WTC11 (cell line): ENCODE measurements around the gene CYB561D2. TPM values are rescaled to one million over a fixed set of nuclear protein-coding genes. Genes with fewer than 3 reads are reported as not detected.
A peak's percentile ranks its signal among the peaks of the same experiment; 100 is the strongest.

Experiments
- CBFB ChIP-seq: sonication (generic); formaldehyde crosslinking; IDR thresholded peaks from 2 replicates; pipeline ENCODE4 v1.8.1; 2022; ENCODE audit warnings: mild to moderate bottlenecking, low read depth, missing genetic modification reagents
- ELF4 ChIP-seq: sonication (generic); formaldehyde crosslinking; IDR thresholded peaks from 2 replicates; pipeline ENCODE4 v1.8.1; 2022; ENCODE audit warnings: low read depth, mild to moderate bottlenecking, moderate library complexity, missing genetic modification reagents
- EMX1 ChIP-seq: fragments of 250-450 bp; sonication (Bioruptor Pico); IDR thresholded peaks from 2 replicates; pipeline ENCODE4 v1.8.0; 2021; ENCODE audit warnings: mild to moderate bottlenecking
- ESRRA ChIP-seq: sonication (generic); formaldehyde crosslinking; IDR thresholded peaks from 2 replicates; pipeline ENCODE4 v1.8.1; 2022; ENCODE audit warnings: mild to moderate bottlenecking, missing genetic modification reagents, borderline replicate concordance
- HMGA2 ChIP-seq: fragments of 250-450 bp; sonication (Bioruptor Pico); IDR thresholded peaks from 2 replicates; pipeline ENCODE4 v1.4.0; 2021; ENCODE audit warnings: mild to moderate bottlenecking, moderate library complexity
- NR2C2 ChIP-seq: sonication (generic); formaldehyde crosslinking; IDR thresholded peaks from 2 replicates; pipeline ENCODE4 v1.8.0; 2022; ENCODE audit warnings: mild to moderate bottlenecking, missing genetic modification reagents
- NR3C1 ChIP-seq: sonication (generic); formaldehyde crosslinking; conservative IDR thresholded peaks from 2 replicates; pipeline ENCODE4 v1.8.1; 2023; ENCODE audit warnings: low read depth, mild to moderate bottlenecking, missing genetic modification reagents
- TEAD1 ChIP-seq: sonication (generic); formaldehyde crosslinking; IDR thresholded peaks from 2 replicates; pipeline ENCODE4 v1.8.0; 2022; ENCODE audit warnings: mild to moderate bottlenecking, missing genetic modification reagents
- ZNF121 ChIP-seq: sonication (generic); formaldehyde crosslinking; IDR thresholded peaks from 2 replicates; pipeline ENCODE4 v1.8.0; 2023; ENCODE audit warnings: missing genetic modification reagents
- total RNA-seq: library from RNA; stranded (reverse); gene quantifications from 3 replicates; pipeline ENCODE4 v1.2.3, GENCODE V29; 2021
- TF ChIP-seq, protein P1 (sequence below): sonication (generic); formaldehyde crosslinking; IDR thresholded peaks from 2 replicates; pipeline ENCODE4 v1.8.0; 2022; ENCODE audit warnings: mild to moderate bottlenecking, missing genetic modification reagents
- TF ChIP-seq, protein P2 (sequence below): sonication (generic); formaldehyde crosslinking; IDR thresholded peaks from 2 replicates; pipeline ENCODE4 v1.8.0; 2023; ENCODE audit warnings: missing genetic modification reagents, mild to moderate bottlenecking, borderline replicate concordance
- TF ChIP-seq, protein P3 (sequence below): sonication (generic); formaldehyde crosslinking; IDR thresholded peaks from 2 replicates; pipeline ENCODE4 v1.8.1; 2023; ENCODE audit warnings: mild to moderate bottlenecking, missing genetic modification reagents, moderate library complexity
- TF ChIP-seq, protein P4 (sequence below): sonication (generic); formaldehyde crosslinking; IDR thresholded peaks from 2 replicates; pipeline ENCODE4 v1.8.0; 2023; ENCODE audit warnings: missing genetic modification reagents
- TF ChIP-seq, protein P5 (sequence below): sonication (generic); formaldehyde crosslinking; IDR thresholded peaks from 2 replicates; pipeline ENCODE4 v1.8.1; 2023; ENCODE audit warnings: mild to moderate bottlenecking, missing genetic modification reagents
- TF ChIP-seq, protein P6 (sequence below): sonication (generic); formaldehyde crosslinking; IDR thresholded peaks from 2 replicates; pipeline ENCODE4 v1.8.1; 2022; ENCODE audit warnings: low read depth, missing genetic modification reagents, borderline replicate concordance
- TF ChIP-seq, protein P7 (sequence below): sonication (generic); formaldehyde crosslinking; IDR thresholded peaks from 2 replicates; pipeline ENCODE4 v1.8.0; 2022; ENCODE audit warnings: mild to moderate bottlenecking, missing genetic modification reagents
- TF ChIP-seq, protein P8 (sequence below): fragments of 250-450 bp; sonication (Bioruptor Pico); IDR thresholded peaks from 2 replicates; pipeline ENCODE4 v1.9.0; 2021; ENCODE audit warnings: mild to moderate bottlenecking, borderline replicate concordance

The CYB561D2 gene
- total RNA-seq, 1 experiment from 2014 or later, result 9.8 TPM

DNA sequence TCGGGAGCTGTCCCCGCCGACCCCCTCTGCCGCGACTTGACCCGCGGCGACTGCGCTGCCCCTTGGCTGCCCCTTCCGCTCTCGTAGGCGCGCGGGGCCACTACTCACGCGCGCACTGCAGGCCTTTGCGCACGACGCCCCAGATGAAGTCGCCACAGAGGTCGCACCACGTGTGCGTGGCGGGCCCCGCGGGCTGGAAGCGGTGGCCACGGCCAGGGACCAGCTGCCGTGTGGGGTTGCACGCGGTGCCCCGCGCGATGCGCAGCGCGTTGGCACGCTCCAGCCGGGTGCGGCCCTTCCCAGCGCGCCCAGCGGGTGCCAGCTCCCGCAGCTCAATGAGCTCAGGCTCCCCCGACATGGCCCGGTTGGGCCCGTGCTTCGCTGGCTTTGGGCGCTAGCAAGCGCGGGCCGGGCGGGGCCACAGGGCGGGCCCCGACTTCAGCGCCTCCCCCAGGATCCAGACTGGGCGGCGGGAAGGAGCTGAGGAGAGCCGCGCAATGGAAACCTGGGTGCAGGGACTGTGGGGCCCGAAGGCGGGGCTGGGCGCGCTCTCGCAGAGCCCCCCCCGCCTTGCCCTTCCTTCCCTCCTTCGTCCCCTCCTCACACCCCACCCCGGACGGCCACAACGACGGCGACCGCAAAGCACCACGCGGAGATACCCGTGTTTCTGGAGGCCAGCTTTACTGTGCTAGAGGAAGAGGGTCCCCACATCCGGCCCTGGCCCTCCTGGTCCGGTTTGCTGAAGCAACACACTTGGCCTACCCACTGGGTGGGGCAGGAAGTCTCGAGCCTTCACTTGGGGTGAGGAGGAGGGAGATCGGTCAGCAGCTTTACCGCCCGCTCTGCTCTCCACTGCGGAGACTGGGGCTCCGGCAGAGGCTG is 10.0 kb upstream of the CYB561D2 start, which contains the start of gene RASSF1 (continued):
- TF ChIP-seq, protein P1, sequence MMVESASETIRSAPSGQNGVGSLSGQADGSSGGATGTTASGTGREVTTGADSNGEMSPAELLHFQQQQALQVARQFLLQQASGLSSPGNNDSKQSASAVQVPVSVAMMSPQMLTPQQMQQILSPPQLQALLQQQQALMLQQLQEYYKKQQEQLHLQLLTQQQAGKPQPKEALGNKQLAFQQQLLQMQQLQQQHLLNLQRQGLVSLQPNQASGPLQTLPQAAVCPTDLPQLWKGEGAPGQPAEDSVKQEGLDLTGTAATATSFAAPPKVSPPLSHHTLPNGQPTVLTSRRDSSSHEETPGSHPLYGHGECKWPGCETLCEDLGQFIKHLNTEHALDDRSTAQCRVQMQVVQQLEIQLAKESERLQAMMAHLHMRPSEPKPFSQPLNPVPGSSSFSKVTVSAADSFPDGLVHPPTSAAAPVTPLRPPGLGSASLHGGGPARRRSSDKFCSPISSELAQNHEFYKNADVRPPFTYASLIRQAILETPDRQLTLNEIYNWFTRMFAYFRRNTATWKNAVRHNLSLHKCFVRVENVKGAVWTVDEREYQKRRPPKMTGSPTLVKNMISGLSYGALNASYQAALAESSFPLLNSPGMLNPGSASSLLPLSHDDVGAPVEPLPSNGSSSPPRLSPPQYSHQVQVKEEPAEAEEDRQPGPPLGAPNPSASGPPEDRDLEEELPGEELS (CRISPR knock-in tag), result no peak
- TF ChIP-seq ELF4 (CRISPR knock-in tag) (no peak), NR2C2 (no peak), ESRRA (no peak), EMX1 (CRISPR knock-in tag) (no peak), HMGA2 (no peak), NR3C1 (CRISPR knock-in tag) (no peak), ZNF121 (peak; percentile 13; the same call in 1 of the 2 replicates), CBFB (CRISPR knock-in tag) (no peak), TEAD1 (CRISPR knock-in tag) (0 out of 2 replicates have a peak, but pooled peaks have one; percentile 67)
- TF ChIP-seq, protein P2, sequence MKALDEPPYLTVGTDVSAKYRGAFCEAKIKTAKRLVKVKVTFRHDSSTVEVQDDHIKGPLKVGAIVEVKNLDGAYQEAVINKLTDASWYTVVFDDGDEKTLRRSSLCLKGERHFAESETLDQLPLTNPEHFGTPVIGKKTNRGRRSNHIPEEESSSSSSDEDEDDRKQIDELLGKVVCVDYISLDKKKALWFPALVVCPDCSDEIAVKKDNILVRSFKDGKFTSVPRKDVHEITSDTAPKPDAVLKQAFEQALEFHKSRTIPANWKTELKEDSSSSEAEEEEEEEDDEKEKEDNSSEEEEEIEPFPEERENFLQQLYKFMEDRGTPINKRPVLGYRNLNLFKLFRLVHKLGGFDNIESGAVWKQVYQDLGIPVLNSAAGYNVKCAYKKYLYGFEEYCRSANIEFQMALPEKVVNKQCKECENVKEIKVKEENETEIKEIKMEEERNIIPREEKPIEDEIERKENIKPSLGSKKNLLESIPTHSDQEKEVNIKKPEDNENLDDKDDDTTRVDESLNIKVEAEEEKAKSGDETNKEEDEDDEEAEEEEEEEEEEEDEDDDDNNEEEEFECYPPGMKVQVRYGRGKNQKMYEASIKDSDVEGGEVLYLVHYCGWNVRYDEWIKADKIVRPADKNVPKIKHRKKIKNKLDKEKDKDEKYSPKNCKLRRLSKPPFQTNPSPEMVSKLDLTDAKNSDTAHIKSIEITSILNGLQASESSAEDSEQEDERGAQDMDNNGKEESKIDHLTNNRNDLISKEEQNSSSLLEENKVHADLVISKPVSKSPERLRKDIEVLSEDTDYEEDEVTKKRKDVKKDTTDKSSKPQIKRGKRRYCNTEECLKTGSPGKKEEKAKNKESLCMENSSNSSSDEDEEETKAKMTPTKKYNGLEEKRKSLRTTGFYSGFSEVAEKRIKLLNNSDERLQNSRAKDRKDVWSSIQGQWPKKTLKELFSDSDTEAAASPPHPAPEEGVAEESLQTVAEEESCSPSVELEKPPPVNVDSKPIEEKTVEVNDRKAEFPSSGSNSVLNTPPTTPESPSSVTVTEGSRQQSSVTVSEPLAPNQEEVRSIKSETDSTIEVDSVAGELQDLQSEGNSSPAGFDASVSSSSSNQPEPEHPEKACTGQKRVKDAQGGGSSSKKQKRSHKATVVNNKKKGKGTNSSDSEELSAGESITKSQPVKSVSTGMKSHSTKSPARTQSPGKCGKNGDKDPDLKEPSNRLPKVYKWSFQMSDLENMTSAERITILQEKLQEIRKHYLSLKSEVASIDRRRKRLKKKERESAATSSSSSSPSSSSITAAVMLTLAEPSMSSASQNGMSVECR, result no peak
- TF ChIP-seq, protein P3, sequence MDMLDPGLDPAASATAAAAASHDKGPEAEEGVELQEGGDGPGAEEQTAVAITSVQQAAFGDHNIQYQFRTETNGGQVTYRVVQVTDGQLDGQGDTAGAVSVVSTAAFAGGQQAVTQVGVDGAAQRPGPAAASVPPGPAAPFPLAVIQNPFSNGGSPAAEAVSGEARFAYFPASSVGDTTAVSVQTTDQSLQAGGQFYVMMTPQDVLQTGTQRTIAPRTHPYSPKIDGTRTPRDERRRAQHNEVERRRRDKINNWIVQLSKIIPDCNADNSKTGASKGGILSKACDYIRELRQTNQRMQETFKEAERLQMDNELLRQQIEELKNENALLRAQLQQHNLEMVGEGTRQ (CRISPR knock-in tag), result 0 out of 2 replicates have a peak, but pooled peaks have one; percentile 7
- TF ChIP-seq, protein P4, sequence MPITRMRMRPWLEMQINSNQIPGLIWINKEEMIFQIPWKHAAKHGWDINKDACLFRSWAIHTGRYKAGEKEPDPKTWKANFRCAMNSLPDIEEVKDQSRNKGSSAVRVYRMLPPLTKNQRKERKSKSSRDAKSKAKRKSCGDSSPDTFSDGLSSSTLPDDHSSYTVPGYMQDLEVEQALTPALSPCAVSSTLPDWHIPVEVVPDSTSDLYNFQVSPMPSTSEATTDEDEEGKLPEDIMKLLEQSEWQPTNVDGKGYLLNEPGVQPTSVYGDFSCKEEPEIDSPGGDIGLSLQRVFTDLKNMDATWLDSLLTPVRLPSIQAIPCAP, result no peak
- TF ChIP-seq, protein P5, sequence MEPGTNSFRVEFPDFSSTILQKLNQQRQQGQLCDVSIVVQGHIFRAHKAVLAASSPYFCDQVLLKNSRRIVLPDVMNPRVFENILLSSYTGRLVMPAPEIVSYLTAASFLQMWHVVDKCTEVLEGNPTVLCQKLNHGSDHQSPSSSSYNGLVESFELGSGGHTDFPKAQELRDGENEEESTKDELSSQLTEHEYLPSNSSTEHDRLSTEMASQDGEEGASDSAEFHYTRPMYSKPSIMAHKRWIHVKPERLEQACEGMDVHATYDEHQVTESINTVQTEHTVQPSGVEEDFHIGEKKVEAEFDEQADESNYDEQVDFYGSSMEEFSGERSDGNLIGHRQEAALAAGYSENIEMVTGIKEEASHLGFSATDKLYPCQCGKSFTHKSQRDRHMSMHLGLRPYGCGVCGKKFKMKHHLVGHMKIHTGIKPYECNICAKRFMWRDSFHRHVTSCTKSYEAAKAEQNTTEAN, result peak; percentile 77; the same call in 1 of the 2 replicates
- TF ChIP-seq, protein P6, sequence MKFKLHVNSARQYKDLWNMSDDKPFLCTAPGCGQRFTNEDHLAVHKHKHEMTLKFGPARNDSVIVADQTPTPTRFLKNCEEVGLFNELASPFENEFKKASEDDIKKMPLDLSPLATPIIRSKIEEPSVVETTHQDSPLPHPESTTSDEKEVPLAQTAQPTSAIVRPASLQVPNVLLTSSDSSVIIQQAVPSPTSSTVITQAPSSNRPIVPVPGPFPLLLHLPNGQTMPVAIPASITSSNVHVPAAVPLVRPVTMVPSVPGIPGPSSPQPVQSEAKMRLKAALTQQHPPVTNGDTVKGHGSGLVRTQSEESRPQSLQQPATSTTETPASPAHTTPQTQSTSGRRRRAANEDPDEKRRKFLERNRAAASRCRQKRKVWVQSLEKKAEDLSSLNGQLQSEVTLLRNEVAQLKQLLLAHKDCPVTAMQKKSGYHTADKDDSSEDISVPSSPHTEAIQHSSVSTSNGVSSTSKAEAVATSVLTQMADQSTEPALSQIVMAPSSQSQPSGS, result no peak
- TF ChIP-seq, protein P7, sequence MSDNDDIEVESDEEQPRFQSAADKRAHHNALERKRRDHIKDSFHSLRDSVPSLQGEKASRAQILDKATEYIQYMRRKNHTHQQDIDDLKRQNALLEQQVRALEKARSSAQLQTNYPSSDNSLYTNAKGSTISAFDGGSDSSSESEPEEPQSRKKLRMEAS, result peak; percentile 85; the same call in 1 of the 2 replicates
- TF ChIP-seq, protein P8, sequence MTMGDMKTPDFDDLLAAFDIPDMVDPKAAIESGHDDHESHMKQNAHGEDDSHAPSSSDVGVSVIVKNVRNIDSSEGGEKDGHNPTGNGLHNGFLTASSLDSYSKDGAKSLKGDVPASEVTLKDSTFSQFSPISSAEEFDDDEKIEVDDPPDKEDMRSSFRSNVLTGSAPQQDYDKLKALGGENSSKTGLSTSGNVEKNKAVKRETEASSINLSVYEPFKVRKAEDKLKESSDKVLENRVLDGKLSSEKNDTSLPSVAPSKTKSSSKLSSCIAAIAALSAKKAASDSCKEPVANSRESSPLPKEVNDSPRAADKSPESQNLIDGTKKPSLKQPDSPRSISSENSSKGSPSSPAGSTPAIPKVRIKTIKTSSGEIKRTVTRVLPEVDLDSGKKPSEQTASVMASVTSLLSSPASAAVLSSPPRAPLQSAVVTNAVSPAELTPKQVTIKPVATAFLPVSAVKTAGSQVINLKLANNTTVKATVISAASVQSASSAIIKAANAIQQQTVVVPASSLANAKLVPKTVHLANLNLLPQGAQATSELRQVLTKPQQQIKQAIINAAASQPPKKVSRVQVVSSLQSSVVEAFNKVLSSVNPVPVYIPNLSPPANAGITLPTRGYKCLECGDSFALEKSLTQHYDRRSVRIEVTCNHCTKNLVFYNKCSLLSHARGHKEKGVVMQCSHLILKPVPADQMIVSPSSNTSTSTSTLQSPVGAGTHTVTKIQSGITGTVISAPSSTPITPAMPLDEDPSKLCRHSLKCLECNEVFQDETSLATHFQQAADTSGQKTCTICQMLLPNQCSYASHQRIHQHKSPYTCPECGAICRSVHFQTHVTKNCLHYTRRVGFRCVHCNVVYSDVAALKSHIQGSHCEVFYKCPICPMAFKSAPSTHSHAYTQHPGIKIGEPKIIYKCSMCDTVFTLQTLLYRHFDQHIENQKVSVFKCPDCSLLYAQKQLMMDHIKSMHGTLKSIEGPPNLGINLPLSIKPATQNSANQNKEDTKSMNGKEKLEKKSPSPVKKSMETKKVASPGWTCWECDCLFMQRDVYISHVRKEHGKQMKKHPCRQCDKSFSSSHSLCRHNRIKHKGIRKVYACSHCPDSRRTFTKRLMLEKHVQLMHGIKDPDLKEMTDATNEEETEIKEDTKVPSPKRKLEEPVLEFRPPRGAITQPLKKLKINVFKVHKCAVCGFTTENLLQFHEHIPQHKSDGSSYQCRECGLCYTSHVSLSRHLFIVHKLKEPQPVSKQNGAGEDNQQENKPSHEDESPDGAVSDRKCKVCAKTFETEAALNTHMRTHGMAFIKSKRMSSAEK (CRISPR knock-in tag), result no peak
